ENCODE data around the gene TXNDC17.
"Not testable (repeated sequence)": the region's sequence is repeated elsewhere in the genome, so short reads cannot be mapped to it uniquely, and the experiment has no call there.

TXNDC17 gene
- long read RNA-seq, donor 1, transcript TXNDC17-202 (4 exons, 459 nt), result minor isoform, 20 of 186 reads
- long read RNA-seq, donor 1, transcript TXNDC17-203 (3 exons, 420 nt), result minor isoform, 7 of 186 reads
- long read RNA-seq, donor 1, transcript TXNDC17-201 (4 exons, 2,219 nt), result major isoform, 142 of 186 reads
- long read RNA-seq, donor 1, transcript TXNDC17-209 (4 exons, 391 nt), result minor isoform, 9 of 186 reads
- long read RNA-seq, donor 1, partial matches to known transcripts, result 0 of 186 reads
- long read RNA-seq, donor 1, other reads (novel, unspliced or antisense), result 0 of 186 reads
- long read RNA-seq, donor 2, transcript TXNDC17-203 (3 exons, 420 nt), result minor isoform, 10 of 133 reads
- long read RNA-seq, donor 2, transcript TXNDC17-201 (4 exons, 2,219 nt), result major isoform, 97 of 133 reads
- long read RNA-seq, donor 2, transcript TXNDC17-202 (4 exons, 459 nt), result minor isoform, 13 of 133 reads
- long read RNA-seq, donor 2, transcript TXNDC17-209 (4 exons, 391 nt), result minor isoform, 7 of 133 reads
- long read RNA-seq, donor 2, partial matches to known transcripts, result 0 of 133 reads
- long read RNA-seq, donor 2, other reads (novel, unspliced or antisense), result 0 of 133 reads
- long read RNA-seq, donor 3, transcript TXNDC17-202 (4 exons, 459 nt), result minor isoform, 9 of 43 reads
- long read RNA-seq, donor 3, transcript TXNDC17-201 (4 exons, 2,219 nt), result major isoform, 25 of 43 reads
- long read RNA-seq, donor 3, partial matches to known transcripts, result 0 of 43 reads
- long read RNA-seq, donor 3, other reads (novel, unspliced or antisense), result 0 of 43 reads
- long read RNA-seq, donor 4, transcript TXNDC17-202 (4 exons, 459 nt), result minor isoform, 10 of 84 reads
- long read RNA-seq, donor 4, transcript TXNDC17-201 (4 exons, 2,219 nt), result major isoform, 62 of 84 reads
- long read RNA-seq, donor 4, transcript TXNDC17-206 (1 exons, 2,100 nt), result minor isoform, 5 of 84 reads
- long read RNA-seq, donor 4, partial matches to known transcripts, result 0 of 84 reads
- long read RNA-seq, donor 4, other reads (novel, unspliced or antisense), result 0 of 84 reads
- long read RNA-seq, donor 5, transcript TXNDC17-209 (4 exons, 391 nt), result minor isoform, 8 of 115 reads
- long read RNA-seq, donor 5, transcript TXNDC17-202 (4 exons, 459 nt), result minor isoform, 13 of 115 reads
- long read RNA-seq, donor 5, transcript TXNDC17-206 (1 exons, 2,100 nt), result minor isoform, 6 of 115 reads
- long read RNA-seq, donor 5, transcript TXNDC17-201 (4 exons, 2,219 nt), result major isoform, 84 of 115 reads
- long read RNA-seq, donor 5, partial matches to known transcripts, result 0 of 115 reads
- long read RNA-seq, donor 5, other reads (novel, unspliced or antisense), result 0 of 115 reads
- long read RNA-seq, donor 6, transcript TXNDC17-201 (4 exons, 2,219 nt), result major isoform, 85 of 141 reads
- long read RNA-seq, donor 6, transcript TXNDC17-203 (3 exons, 420 nt), result minor isoform, 10 of 141 reads
- long read RNA-seq, donor 6, transcript TXNDC17-202 (4 exons, 459 nt), result minor isoform, 8 of 141 reads
- long read RNA-seq, donor 6, transcript TXNDC17-209 (4 exons, 391 nt), result minor isoform, 6 of 141 reads
- long read RNA-seq, donor 6, partial matches to known transcripts, result 5 of 141 reads
- long read RNA-seq, donor 6, other reads (novel, unspliced or antisense), result 20 of 141 reads
- long read RNA-seq, donor 7, result 0 reads
- long read RNA-seq, donor 8, transcript TXNDC17-201 (4 exons, 2,219 nt), result major isoform, 78 of 102 reads
- long read RNA-seq, donor 8, transcript TXNDC17-209 (4 exons, 391 nt), result minor isoform, 6 of 102 reads
- long read RNA-seq, donor 8, transcript TXNDC17-203 (3 exons, 420 nt), result minor isoform, 6 of 102 reads
- long read RNA-seq, donor 8, transcript TXNDC17-202 (4 exons, 459 nt), result minor isoform, 10 of 102 reads
- long read RNA-seq, donor 8, partial matches to known transcripts, result 0 of 102 reads
- long read RNA-seq, donor 8, other reads (novel, unspliced or antisense), result 0 of 102 reads

- DNase-seq, result peak; percentile 99
Measured at GRCh38 chr17:6640536-6641246, at the start of gene TXNDC17, which contains the start of gene KIAA0753. Gene TXNDC17, plus strand, starts transcription at chr17:6641060. Its CDS starts 23 bp downstream, at chr17:6641083. Gene KIAA0753, minus strand, starts transcription at chr17:6640711. Its CDS starts 5,608 bp downstream, at chr17:6635103.

GRCh38 chr17:6591599-6592158 is 49.2 kb upstream of the TXNDC17 start:
- no peak for DNase-seq

DNA sequence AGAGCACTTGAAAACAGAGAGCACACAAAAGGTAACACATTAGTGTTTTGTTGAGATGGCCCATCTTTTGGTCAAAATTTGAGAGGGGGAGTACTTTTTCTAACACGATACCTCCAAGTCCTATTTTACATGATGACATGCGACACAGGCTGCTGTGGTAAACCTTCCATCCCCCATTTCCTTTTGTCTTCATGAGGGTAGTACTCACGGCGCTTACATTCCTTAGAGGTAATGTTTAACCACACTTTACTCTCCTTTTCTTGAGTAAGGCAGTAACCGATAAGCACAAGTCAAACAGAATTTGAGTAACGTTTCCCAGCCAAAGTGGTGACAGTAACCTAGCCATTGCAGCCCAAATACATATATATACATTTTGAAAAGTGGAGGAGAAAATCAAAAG is 48.7 kb upstream of the TXNDC17 start:
- DNase-seq, result no peak

DNA sequence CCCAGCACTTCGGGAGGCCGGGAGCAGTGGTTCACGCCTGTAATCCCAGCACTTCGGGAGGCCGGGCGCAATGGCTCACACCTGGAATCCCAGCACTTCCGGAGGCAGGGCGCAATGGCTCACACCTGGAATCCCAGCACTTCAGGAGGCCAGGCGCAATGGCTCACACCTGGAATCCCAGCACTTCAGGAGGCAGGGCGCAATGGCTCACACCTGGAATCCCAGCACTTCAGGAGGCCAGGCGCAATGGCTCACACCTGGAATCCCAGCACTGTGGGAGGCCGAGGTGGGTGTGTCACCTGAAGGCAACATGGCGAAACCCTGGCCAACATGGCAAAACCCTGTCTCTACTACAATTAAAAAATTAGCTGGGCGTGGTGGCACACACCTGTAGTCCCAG is 47.5 kb upstream of the TXNDC17 start:
- not testable (repeated sequence) for DNase-seq

DNA sequence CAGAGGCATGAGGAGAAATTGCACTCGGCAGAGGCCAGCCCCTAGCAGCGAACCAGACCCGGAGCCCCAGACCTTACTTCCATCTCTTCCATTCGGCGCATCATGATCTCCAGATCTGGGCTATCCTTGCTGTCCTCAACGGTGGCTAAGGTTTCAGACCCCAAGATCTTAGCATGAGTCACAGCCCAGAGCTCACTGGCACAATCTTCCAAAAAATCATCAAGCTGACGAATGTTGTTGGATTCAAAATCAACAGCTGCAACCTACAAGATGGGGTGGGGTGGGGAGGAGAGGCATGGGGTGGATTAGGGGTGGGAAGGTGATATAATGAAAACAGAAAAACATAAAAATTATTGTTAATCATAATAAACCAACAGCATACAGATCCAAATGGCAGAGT is 44.8 kb upstream of the TXNDC17 start:
- no peak for DNase-seq

- no peak for DNase-seq
Measured at GRCh38 chr17:6596511-6596910, 44.3 kb upstream of the TXNDC17 start.

DNA sequence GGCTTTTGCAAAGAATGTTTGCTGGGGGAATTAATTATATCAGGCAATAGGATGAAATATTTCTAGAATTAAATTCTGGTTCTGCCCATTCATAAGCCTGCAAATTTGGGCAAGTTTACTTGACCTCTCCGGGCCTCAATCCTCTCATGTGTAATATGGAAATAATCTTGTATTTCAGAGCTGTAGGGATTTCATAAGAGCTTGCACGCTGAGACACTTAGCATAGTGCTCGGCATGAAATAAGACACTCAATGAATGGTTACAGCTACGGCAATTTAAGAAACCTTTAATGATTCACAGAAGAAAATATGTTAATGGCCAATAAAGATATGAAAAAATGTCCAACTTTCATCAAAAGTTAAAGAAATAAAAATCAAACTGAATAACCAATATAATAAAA is 43.9 kb upstream of the TXNDC17 start:
- DNase-seq, result no peak

GRCh38 chr17:6597727-6598126 is 43.1 kb upstream of the TXNDC17 start:
- no peak for DNase-seq

DNA sequence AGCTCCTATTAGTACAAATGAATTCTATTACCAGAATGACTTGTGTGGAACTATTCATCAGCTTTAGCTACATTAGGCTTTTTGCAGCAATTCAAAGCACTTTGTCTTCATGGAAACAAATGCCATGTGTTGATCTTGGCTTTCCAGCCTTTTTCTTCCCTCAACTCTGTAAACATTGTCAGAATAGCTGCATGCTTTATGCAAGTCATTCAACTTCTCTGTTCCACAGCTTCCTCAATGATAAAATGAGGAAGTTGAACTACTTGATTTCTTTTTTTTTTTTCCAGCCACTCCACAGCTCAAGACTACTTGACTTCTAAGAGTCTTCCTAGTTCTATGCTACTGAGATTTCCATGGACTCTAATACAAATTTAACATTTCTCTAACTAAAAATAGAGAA is 41.5 kb upstream of the TXNDC17 start:
- DNase-seq, result no peak

- DNase-seq, result no peak
Measured at GRCh38 chr17:6602141-6602540, 38.7 kb upstream of the TXNDC17 start.

DNA sequence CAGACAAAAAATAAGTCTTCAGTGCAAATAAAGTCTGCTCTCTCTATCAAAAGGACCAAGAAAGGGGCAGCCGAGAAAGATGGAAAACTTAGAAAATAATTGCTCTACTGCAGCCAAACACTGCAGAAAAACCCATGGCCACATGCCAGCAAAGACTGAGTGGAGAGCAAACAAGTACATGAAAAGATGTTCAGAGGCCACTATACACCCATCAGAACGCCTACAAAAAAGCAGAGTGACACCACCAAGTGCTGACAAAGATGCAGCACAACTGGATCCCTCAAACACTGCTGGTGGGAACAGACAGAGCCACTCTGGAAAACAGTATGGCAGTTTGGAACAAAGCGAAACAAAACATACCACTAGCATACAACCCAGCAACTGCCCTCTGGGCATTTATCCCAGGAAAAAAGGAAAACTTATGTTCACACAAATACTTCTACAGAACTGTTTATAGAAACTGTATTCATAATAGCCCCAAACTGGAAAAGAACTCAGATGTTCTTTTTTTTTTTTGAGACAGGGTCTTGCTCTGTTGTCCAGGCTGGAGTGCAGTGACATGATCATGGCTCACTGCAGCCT is 37.0 kb upstream of the TXNDC17 start:
- DNase-seq, result no peak

DNA sequence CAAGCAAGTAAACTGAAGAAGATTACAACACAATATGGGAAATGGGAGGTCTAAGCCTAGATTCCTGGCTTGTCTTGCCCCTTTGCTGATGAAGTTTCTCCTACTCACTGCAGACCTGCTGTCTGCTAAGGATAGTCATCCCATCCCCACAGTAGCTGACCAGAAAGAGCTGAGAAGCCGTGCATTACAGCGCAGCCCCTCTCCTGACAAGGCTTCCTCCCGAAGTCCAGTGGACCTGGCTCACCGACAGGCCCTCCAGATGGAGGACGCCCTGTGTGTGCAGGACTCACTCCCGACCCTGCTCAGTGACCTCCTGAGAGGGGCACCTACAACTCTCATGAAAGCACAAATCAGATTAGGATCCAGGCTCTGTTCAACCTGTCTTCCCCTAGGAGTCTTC is 35.7 kb upstream of the TXNDC17 start:
- DNase-seq, result no peak

DNA sequence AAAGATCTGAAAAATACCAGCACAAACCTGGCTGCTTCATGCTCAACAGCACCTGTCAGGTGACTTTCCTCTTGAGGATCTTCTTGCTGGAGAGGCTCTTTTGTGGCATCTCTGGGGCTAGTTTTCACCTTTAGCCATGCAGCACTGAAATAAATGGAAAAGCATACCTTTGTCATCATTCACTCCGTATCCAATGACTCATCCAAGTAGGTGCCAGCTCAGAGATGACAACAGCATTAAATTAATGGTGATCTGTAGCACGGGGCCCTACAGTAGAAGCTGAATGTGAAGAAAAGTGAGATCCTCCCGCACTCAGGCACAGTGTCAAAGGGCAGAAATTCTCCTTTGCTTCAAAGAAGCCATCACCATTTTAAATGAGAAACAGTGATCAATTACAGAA is 32.5 kb upstream of the TXNDC17 start:
- no peak for DNase-seq

DNA sequence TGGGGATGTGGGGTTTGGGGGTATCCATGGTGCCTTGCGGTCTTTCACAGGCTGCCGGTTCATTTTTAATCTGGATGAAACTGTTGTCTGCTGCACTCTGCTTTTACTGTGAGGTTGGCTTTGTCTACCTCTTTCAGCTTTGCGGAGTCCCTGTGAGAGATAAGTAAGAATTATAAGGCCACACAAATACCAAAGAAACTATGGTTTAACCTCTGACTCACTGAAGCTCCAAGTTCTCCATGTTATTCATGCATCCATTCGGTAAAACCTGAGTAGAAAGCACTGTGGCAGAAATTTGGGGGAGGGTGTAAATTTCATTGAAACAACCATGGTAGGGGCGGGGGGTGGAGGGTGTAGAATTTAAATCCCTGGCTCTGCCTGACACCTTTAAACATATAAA is 30.8 kb upstream of the TXNDC17 start:
- no peak for DNase-seq

- DNase-seq, result no peak
Measured at GRCh38 chr17:6611231-6611630, 29.6 kb upstream of the TXNDC17 start.

GRCh38 chr17:6623941-6624340 is 16.9 kb upstream of the TXNDC17 start:
- no peak for DNase-seq

GRCh38 chr17:6626616-6627015 is 14.2 kb upstream of the TXNDC17 start:
- DNase-seq, result no peak

DNA sequence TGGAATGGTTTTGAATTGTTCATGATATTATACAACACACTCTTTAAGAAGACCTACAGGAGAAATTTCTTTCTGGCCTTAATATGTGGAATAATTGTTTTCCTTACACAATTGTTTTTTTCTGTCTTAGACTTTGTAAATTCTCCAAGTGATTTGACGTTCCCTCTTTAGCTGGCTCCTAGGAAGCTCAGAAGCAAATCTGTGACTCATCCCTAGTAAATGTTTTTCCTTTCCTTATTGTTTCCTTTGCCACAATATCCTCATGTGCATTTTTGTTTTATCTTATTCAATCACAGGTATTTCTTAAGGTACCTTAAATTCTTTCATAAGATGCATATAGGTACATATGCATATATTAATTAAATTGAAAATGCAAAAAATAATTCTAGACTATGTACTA is 13.8 kb upstream of the TXNDC17 start:
- no peak for DNase-seq

GRCh38 chr17:6630390-6630789 is 10.5 kb upstream of the TXNDC17 start:
- DNase-seq, result no peak

DNA sequence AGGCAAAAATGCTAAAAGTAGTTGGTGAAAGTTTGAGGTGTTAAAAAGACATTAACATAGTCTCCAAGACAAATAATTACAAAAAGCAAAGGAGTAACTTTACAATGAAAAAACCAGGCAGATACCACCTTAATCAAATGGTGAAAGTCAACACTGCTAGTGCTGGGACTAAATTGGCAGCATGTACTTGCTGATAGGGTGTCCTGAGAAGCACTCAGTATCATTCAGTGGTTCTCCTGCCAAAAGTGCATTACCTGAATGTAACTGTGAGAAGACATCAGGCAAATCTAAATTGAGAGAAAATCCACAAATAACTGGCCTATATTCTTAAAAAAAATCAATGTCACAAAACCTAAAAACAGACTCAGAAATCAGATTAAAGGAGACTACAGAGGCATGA is 8.3 kb upstream of the TXNDC17 start:
- DNase-seq, result no peak

All from right kidney (tissue), 9 donors.